ENCODE measurements around the gene NPHP4. TPM values are rescaled to one million over a fixed set of nuclear protein-coding genes. Genes with fewer than 3 reads are reported as not detected.

NPHP4 gene
- total RNA-seq, 1 donor from 2014 or later = 16.1 TPM

GRCh38 chr1:5940723-5941407 is 51.4 kb downstream of the NPHP4 start:
- no peak for DNase-seq
- no peak overlapping the region for H3K27ac ChIP-seq
- peaks cover 37% of the 10 kb centered on the region for H3K36me3 ChIP-seq
- no peak for TF ChIP-seq CTCF (IDR thresholded peaks at IDR 0.05)
- no peaks in the 10 kb centered on the region for H3K9me3 ChIP-seq
- H3K4me1 ChIP-seq = no peaks in the 10 kb centered on the region
- ATAC-seq = no peak
- H3K4me3 ChIP-seq = no peak overlapping the region
- intact Hi-C loops (cut with DNase I) = no loop called here
- H3K27me3 ChIP-seq (ENCODE audit: low read depth) = no peaks in the 10 kb centered on the region

GRCh38 chr1:5939271-5940170 is 52.7 kb downstream of the NPHP4 start:
- Histone ChIP-seq H3K9me3 (no peaks in the 10 kb centered on the region), H3K27ac (no peak overlapping the region), H3K36me3 (peaks cover 27% of the 10 kb centered on the region), H3K4me1 (no peaks in the 10 kb centered on the region), H3K4me3 (no peak overlapping the region), H3K27me3 (ENCODE audit: low read depth) (no peaks in the 10 kb centered on the region)
- no peak for TF ChIP-seq CTCF (IDR thresholded peaks at IDR 0.05)
- ATAC-seq = no peak
- DNase-seq = no peak
- intact Hi-C loops (cut with DNase I) = no loop called here

- TF ChIP-seq CTCF (IDR thresholded peaks at IDR 0.05) = no peak
- intact Hi-C loops (cut with DNase I) = no loop called here
- Histone ChIP-seq H3K36me3 (peaks cover 18% of the 10 kb centered on the region), H3K27ac (no peak overlapping the region), H3K4me3 (no peak overlapping the region), H3K27me3 (ENCODE audit: low read depth) (no peaks in the 10 kb centered on the region), H3K4me1 (no peaks in the 10 kb centered on the region), H3K9me3 (no peaks in the 10 kb centered on the region)
- DNase-seq (no peak), ATAC-seq (no peak)
Measured at GRCh38 chr1:5938101-5938646, 54.1 kb downstream of the NPHP4 start.

- intact Hi-C loops (cut with DNase I) = no loop called here
- no peak for ATAC-seq
Measured at GRCh38 chr1:5937373-5937857, 54.8 kb downstream of the NPHP4 start.

More at GRCh38 chr1:5937373-5937857, 54.8 kb downstream of the NPHP4 start:
- no peak overlapping the region for H3K4me3 ChIP-seq
- H3K27me3 ChIP-seq (ENCODE audit: low read depth) = no peaks in the 10 kb centered on the region
- no peak overlapping the region for H3K27ac ChIP-seq
- no peak for DNase-seq
- TF ChIP-seq CTCF (IDR thresholded peaks at IDR 0.05) = no peak
- H3K4me1 ChIP-seq = no peaks in the 10 kb centered on the region
- peaks cover 21% of the 10 kb centered on the region for H3K36me3 ChIP-seq
- H3K9me3 ChIP-seq = no peaks in the 10 kb centered on the region
